HepG2 (cell line): ENCODE data around the gene CLASP1. TPM values are rescaled to one million over a fixed set of nuclear protein-coding genes. Genes with fewer than 3 reads are reported as not detected.

Experiments
- ATF2 ChIP-seq: sonication (generic); formaldehyde crosslinking; IDR thresholded peaks from 2 replicates; pipeline ENCODE4 v1.4.0; 2020; ENCODE audit warnings: missing genetic modification reagents
- ATRX ChIP-seq: sonication (generic); formaldehyde crosslinking; IDR thresholded peaks from 2 replicates; pipeline ENCODE4 v1.4.0; 2020; ENCODE audit warnings: missing genetic modification reagents, borderline replicate concordance
- CERS6 ChIP-seq: sonication (generic); formaldehyde crosslinking; IDR thresholded peaks from 2 replicates; pipeline ENCODE4 v1.5.0; 2020; ENCODE audit warnings: missing genetic modification reagents
- DNMT1 ChIP-seq: sonication (generic); formaldehyde crosslinking; IDR thresholded peaks from 2 replicates; pipeline ENCODE4 v1.5.1; 2020; ENCODE audit warnings: mild to moderate bottlenecking, missing genetic modification reagents
- FOXP4 ChIP-seq: sonication (generic); formaldehyde crosslinking; IDR thresholded peaks from 2 replicates; pipeline ENCODE4 v1.4.0; 2020; ENCODE audit warnings: missing genetic modification reagents
- HOXA3 ChIP-seq: sonication (generic); formaldehyde crosslinking; IDR thresholded peaks from 2 replicates; pipeline ENCODE4 v1.5.0; 2020; ENCODE audit warnings: missing genetic modification reagents
- IKZF5 ChIP-seq: IDR thresholded peaks from 2 replicates; pipeline ENCODE4 v1.6.1; 2018; ENCODE audit warnings: missing genetic modification reagents, mild to moderate bottlenecking, missing compliant biosample characterization
- KAT2B ChIP-seq: fragments of 150-350 bp; IDR thresholded peaks from 2 replicates; pipeline ENCODE4 v1.6.1; 2014; ENCODE audit warnings: low read depth, low read length, borderline replicate concordance
- ONECUT2 ChIP-seq: sonication (generic); formaldehyde crosslinking; IDR thresholded peaks from 2 replicates; pipeline ENCODE4 v1.4.0; 2020; ENCODE audit warnings: missing genetic modification reagents
- SIN3A ChIP-seq: IDR thresholded peaks from 2 replicates; pipeline ENCODE4 v1.6.1; 2011; ENCODE audit warnings: low read depth, mild to moderate bottlenecking, control low read depth, low read length, borderline replicate concordance
- THRA ChIP-seq: sonication (generic); formaldehyde crosslinking; IDR thresholded peaks from 2 replicates; pipeline ENCODE4 v1.4.0; 2020; ENCODE audit warnings: missing genetic modification reagents, borderline replicate concordance
- TRIM24 ChIP-seq: sonication (generic); formaldehyde crosslinking; IDR thresholded peaks from 2 replicates; pipeline ENCODE4 v1.8.0; 2022; ENCODE audit warnings: mild to moderate bottlenecking, missing genetic modification reagents
- ZMYM3 ChIP-seq: sonication (generic); formaldehyde crosslinking; IDR thresholded peaks from 2 replicates; pipeline ENCODE4 v1.5.1; 2020; ENCODE audit warnings: mild to moderate bottlenecking, missing genetic modification reagents
- ZNF10 ChIP-seq: sonication (generic); formaldehyde crosslinking; IDR thresholded peaks from 2 replicates; pipeline ENCODE4 v1.4.0; 2020; ENCODE audit warnings: mild to moderate bottlenecking, low read depth, missing genetic modification reagents, borderline replicate concordance
- ZNF333 ChIP-seq: sonication (generic); formaldehyde crosslinking; IDR thresholded peaks from 2 replicates; pipeline ENCODE4 v1.4.0; 2020; ENCODE audit warnings: mild to moderate bottlenecking, missing genetic modification reagents, borderline replicate concordance
- ZNF446 ChIP-seq: sonication (generic); formaldehyde crosslinking; IDR thresholded peaks from 2 replicates; pipeline ENCODE4 v1.5.0; 2020; ENCODE audit warnings: mild to moderate bottlenecking, missing genetic modification reagents
- ZNF546 ChIP-seq: sonication (generic); formaldehyde crosslinking; conservative IDR thresholded peaks from 2 replicates; pipeline ENCODE4 v1.8.1; 2023; ENCODE audit warnings: mild to moderate bottlenecking, missing genetic modification reagents
- polyA plus RNA-seq, 8 experiments: library from polyadenylated mRNA; depleted of rRNA in 3 of 8; stranded (reverse) in 7 of 8; unstranded in 1 of 8; fragments of >200 nt; fragmentation: Illumina TruSeq in 4 of 8; extraction: Trizol in 4 of 8; gene quantifications; 2 replicates each; pipeline versions ENCODE4 v1.2.1 to v1.2.3, GENCODE V29; 2011 to 2016; ENCODE audit warnings: low read depth in 4 of 8, missing spikeins in 1 of 8, mixed read lengths in 1 of 8; ENCODE audit not compliant: insufficient read depth in 1 of 8
- total RNA-seq, 5 experiments: library from RNA; depleted of rRNA; stranded (reverse); fragments of >200 nt; fragmentation: Illumina TruSeq; extraction: Trizol; gene quantifications; 2 replicates each; pipeline ENCODE4 v1.2.3, GENCODE V29; 2016; ENCODE audit warnings: low read depth in 1 of 5
- TF ChIP-seq, protein P1 (sequence below), 2 experiments: sonication (generic) in 1 of 2; formaldehyde crosslinking in 1 of 2; IDR thresholded peaks; 2 replicates each; pipeline versions ENCODE4 v1.4.0 to v1.6.1; 2016 to 2020; ENCODE audit warnings: borderline replicate concordance in 1 of 2, low read depth in 1 of 2, mild to moderate bottlenecking in 1 of 2, missing genetic modification reagents in 1 of 2

CLASP1 gene
- total and polyA plus RNA-seq, 2 of the 13 experiments (the other 11 are each of a cell fraction or from before 2014, with no cell fraction given), result 11.7 to 47.9 TPM

GRCh38 chr2:121650315-121650930 is 1.2 kb upstream of the CLASP1 start (continued):
- TF ChIP-seq, protein P1, sequence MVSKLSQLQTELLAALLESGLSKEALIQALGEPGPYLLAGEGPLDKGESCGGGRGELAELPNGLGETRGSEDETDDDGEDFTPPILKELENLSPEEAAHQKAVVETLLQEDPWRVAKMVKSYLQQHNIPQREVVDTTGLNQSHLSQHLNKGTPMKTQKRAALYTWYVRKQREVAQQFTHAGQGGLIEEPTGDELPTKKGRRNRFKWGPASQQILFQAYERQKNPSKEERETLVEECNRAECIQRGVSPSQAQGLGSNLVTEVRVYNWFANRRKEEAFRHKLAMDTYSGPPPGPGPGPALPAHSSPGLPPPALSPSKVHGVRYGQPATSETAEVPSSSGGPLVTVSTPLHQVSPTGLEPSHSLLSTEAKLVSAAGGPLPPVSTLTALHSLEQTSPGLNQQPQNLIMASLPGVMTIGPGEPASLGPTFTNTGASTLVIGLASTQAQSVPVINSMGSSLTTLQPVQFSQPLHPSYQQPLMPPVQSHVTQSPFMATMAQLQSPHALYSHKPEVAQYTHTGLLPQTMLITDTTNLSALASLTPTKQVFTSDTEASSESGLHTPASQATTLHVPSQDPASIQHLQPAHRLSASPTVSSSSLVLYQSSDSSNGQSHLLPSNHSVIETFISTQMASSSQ (IDR thresholded peaks at IDR 0.05; ENCODE audit: low read depth), result no peak
- TF ChIP-seq, protein P1 (CRISPR knock-in tag; IDR thresholded peaks at IDR 0.05; ENCODE audit: borderline replicate concordance), result no peak
- TF ChIP-seq ZNF10 (CRISPR knock-in tag) (no peak), THRA (CRISPR knock-in tag) (no peak), KAT2B (no peak), ZNF333 (CRISPR knock-in tag) (no peak), SIN3A (no peak), HOXA3 (CRISPR knock-in tag) (no peak), FOXP4 (CRISPR knock-in tag) (no peak), IKZF5 (CRISPR knock-in tag) (no peak), TRIM24 (CRISPR knock-in tag) (no peak), ZMYM3 (CRISPR knock-in tag) (0 out of 2 replicates have a peak, but pooled peaks have one; percentile 12), CERS6 (CRISPR knock-in tag) (no peak), ATF2 (CRISPR knock-in tag) (no peak), ZNF546 (CRISPR knock-in tag) (no peak), ONECUT2 (CRISPR knock-in tag) (no peak), ATRX (CRISPR knock-in tag) (no peak), ZNF446 (CRISPR knock-in tag) (no peak; the same call in 1 of the 2 replicates), DNMT1 (CRISPR knock-in tag) (no peak)
